ENCODE data around the gene NMRAL1. TPM values are rescaled to one million over a fixed set of nuclear protein-coding genes. Genes with fewer than 3 reads are reported as not detected.

Gene NMRAL1
- total RNA-seq, 1 donor from 2014 or later = 24.9 TPM

DNA sequence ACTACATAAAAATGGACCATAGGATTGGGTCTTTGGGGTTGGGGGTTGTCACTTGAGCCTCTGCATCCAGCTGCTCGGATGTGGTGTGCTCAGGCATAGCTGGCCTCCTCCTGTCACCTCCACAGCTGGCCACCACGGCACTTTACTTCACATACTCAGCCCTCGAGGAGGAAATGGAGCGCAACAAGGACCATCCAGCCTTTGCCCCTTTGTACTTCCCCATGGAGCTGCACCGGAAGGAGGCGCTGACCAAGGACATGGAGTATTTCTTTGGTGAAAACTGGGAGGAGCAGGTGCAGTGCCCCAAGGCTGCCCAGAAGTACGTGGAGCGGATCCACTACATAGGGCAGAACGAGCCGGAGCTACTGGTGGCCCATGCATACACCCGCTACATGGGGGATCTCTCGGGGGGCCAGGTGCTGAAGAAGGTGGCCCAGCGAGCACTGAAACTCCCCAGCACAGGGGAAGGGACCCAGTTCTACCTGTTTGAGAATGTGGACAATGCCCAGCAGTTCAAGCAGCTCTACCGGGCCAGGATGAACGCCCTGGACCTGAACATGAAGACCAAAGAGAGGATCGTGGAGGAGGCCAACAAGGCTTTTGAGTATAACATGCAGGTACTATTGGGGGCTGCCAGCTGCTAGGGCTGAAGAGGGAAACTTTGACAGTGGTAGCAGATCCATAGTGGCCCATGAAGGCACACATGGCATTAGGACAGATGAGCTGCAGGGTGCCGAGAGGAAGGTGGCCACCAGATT is 33.3 kb upstream of the NMRAL1 start:
- intact Hi-C loops (cut with DNase I) = loop anchor here (5.0 kb wide), 1 partner anchor 35 kb away; no protein-coding TSS in a partner anchor
- no peak for DNase-seq
- ATAC-seq (ENCODE audit: poor library complexity) = no peak

DNA sequence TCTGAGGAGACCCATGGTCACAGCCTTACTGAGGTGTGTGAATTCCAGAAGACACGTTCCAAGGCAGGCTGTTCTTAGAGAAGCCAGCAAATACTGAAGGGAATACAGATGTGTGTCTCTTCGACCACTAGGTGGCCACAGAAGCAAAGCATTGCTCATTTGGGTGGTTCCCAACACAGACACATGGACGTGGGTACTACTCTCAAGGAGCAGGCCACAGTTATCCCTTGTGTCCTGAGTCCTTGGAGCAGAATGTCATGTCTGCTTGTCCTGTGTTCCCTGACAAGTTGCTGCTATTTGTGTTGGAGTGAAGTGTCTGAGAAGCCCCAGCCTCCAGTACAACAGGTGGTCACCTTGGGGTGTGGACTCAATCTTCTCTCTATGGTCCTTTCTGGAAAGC is 32.0 kb upstream of the NMRAL1 start:
- DNase-seq = no peak
- peak; percentile 77 for ATAC-seq (ENCODE audit: poor library complexity)
- intact Hi-C loops (cut with DNase I) = loop anchor here (5.0 kb wide), 1 partner anchor 36 kb away; no protein-coding TSS in a partner anchor

DNA sequence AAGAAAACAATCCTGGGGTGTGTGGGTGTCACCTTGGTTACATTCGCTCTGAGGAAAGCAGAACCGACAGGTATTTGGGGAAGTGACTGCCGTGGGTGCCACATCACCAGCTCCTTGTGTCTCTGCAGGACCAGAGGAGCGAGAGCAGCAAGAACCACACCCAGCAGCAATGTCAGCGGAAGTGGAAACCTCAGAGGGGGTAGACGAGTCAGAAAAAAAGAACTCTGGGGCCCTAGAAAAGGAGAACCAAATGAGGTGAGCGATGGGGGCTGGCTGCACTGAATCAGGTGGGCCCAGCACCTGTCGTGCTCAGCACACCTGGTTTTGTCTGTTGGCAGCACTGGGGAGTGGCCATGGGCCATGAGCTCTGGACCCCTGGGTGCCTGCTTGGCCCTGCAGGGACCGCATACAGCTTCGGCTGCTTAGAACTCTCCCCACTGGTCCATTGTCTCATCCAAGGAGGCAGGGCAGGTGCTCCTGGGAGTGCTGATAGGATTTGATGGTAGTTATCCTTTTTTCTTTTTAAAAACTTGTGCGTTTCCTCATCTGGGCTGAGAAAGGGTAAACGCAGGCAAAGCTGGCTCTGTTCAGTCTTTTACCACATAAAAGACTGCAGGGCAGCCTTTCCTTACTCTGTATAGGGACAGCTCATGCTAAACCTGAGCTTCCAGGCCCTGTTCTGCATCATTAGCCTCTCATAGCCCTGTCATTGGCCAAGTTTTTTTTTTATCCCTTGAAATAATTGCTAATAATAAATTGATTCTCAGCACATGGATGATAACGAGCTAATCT is 31.1 kb upstream of the NMRAL1 start:
- DNase-seq (peak; percentile 58), ATAC-seq (ENCODE audit: poor library complexity) (no peak)
- intact Hi-C loops (cut with DNase I) = loop anchor here (5.0 kb wide), 1 partner anchor 37 kb away; no protein-coding TSS in a partner anchor

DNA sequence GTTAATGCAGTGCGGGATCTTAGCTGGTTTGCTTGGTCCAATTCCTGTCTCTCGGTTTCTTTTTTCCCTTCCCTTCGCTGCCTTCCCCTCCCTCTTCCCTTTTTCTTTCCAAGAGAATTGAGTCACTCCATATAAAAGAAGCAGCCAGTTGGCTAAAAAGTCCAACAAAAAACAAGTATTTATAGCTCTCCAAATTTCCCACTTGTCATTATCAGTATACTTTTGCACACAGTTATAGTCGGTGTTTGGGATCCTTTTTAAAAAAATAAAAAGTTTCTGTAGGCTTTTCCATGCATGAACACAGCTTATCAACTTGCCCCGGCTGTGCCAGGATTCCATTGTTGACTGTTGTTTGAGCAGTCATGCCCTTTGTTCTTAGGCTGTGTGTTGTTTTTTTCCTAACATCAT is 26.6 kb upstream of the NMRAL1 start:
- ATAC-seq (ENCODE audit: poor library complexity) = peak; percentile 37
- no peak for DNase-seq
- intact Hi-C loops (cut with DNase I) = no loop called here

DNA sequence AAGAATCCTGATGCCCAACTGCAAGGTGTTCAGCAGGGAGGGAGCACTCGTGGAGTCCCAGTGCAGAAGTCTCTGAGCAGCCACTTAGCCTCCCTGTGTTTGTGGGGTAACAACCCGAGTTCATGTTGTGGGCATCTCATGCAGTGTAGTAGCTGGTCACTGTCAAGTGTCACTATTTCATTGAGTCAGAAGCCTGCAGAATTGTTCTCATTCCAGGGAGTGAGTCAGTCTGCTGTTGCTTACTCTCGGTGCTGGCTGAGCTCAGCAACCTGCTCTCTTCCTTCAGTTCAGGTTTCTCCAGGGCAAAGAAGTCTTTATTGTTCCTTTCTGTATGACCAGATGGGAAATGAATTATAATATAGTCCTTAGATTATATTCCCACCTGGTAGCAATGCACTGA is 25.8 kb upstream of the NMRAL1 start:
- intact Hi-C loops (cut with DNase I) = no loop called here
- peak; percentile 83 for ATAC-seq (ENCODE audit: poor library complexity)
- DNase-seq = no peak

DNA sequence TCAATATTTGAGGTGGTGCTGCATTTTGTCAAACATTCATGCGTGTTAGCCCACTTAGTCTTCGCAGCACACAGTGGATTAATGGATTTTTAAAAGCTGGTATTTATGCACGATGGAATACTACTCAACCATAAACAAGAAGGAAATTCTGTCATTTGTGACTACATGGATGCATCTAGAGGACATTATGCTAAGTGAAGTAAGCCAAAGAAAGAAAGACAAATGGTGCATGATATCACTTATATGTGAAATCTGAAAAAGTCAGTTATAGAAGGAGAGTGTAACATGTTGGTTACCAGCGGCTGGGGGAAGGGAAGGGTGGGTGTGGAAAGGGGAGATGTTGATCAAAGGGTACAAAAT is 24.8 kb upstream of the NMRAL1 start:
- intact Hi-C loops (cut with DNase I) = no loop called here
- DNase-seq (no peak), ATAC-seq (ENCODE audit: poor library complexity) (no peak)

DNA sequence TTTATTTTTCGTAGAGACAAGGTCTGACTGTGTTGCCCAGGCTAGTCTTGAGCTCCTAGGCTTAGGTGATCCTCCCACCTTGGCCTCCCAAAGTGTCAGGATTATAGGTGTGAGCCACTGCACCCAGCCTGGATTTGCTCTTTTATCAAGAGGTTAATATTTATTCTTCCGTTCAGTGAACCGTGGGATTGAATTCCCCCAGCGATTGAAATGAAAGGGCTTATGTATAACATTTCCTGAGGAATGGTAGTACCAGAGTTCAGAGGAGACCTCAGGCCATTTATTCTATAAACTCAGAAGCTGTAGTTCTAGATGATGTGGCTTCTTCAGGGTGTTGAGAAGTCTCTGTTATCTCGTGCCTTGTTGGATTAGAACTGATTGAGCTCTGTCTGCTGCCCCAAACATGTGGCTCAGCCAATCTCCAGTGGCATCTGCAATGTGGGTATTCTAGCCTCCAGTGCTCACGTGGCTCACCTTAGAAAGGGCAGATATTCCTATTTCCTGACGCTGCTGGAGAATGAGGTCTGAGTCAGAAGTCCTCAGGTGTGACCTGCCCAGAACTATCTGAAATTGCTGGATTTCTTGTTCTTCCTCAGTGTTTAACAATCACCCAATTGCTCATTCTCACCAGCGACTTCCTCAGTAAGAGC is 24.2 kb upstream of the NMRAL1 start:
- no peak for ATAC-seq (ENCODE audit: poor library complexity)
- DNase-seq = no peak
- intact Hi-C loops (cut with DNase I) = no loop called here

DNA sequence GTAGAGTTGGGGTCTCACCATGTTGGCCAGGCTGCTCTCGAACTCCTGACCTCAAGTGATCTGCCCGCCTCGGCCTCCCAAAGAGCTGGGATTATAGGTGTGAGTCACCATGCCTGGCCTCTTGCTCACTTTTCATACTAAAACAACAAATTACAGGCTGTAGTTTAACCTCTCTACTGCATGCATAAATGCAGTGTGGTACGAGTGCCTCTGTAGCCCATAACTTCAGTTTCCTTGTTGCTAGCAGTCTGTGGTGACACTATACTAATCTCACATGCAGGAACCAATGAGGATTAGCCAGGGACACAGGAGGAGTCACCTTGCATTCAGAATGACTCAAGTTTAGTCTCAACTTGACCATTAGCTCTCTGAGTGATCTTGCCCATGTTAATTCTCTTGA is 21.9 kb upstream of the NMRAL1 start:
- ATAC-seq (ENCODE audit: poor library complexity) = no peak
- intact Hi-C loops (cut with DNase I) = no loop called here
- DNase-seq = no peak

DNA sequence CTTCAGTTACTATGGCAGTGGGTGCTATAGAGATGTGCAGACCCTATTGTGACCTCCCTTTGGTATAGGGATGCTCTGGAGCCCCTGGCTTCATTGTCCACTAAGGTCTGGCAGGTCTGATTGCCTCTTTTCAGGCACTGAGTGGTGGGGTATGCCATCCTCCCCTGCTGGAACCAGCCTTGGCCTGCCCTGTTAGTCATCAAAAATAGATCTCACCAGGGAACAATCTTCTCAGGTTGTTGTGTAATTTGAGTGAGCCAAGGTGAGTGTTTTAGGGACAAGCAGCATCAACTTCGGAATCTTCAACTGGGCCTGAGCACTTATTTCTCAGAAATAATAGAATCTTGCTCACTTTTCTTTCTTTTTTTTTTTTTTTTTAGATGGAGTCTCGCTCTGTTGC is 21.3 kb upstream of the NMRAL1 start:
- ATAC-seq (ENCODE audit: poor library complexity) = no peak
- DNase-seq = no peak
- intact Hi-C loops (cut with DNase I) = no loop called here

DNA sequence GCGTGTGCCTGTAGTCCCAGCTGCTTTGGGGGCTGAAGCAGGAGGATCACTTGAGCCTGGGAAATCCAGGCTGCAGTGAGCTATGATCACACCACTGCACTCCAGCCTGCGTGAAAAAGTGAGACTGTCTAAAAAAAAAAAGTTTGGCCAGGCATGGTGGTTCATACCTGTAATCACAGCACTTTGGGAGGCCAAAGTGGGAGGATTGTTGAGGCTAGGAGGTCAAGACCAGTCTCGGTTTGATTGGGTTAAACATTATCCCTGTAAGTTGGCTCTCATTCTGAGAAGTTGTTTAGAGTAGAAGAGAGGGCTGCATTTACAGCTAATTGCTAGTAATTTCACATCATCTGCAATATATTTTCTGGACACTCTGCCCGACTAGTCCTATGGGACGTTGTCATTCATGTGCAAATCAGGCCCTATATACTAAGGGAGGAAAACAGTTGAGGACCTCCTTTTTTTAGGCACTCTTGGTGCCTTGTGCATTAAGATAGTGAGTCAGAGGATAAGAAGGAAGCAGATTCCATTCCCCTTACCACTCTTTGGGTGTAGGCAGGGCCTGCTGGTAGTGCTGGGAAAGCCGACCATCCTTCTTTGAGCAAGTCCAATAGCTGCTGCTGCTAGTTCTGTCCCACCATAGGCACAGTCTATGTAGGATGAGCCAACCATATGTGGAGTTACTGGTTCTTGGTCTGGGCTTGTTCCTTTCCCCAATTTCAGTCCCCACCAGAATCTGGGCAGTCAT is 20.5 kb upstream of the NMRAL1 start:
- ATAC-seq (ENCODE audit: poor library complexity) (no peak), DNase-seq (no peak)
- intact Hi-C loops (cut with DNase I) = no loop called here

DNA sequence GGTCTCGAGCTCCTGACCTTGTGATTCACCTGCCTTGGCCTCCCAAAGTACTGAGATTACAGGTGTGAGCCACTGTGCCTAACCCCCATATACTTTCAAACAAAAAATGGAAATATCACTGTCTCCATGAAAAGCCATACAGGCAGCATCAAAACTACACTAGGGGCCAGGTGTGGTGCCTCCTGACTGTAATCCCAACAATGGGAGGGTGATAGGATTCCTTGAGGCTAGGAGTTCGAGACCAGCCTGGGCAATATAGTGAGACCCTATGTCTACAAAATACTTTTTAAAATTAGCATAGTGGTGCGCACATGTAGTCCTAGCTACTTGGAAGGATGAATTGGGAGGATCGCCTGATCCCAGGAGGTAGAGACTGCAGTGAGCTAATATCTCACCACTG is 17.5 kb upstream of the NMRAL1 start:
- ATAC-seq (ENCODE audit: poor library complexity) (no peak), DNase-seq (no peak)
- intact Hi-C loops (cut with DNase I) = no loop called here

DNA sequence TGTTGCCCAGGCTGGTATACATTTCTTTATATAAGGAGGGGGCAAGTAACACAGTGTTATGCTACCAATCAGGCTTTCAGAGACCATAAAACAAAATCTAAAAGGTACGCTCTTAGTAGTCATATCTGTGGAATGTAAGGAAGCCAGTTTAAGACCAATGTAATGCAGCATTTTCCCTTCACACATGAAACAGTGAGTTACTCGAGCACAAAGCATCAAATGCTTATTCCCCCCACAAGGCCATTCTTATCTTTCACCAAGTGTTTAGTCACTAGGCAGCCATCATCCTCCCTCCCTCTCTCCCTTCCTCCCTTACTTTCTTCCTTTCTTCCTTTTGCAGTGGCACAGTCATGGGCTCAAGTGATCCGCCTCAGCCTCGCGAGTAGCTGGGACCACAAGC is 14.6 kb upstream of the NMRAL1 start:
- intact Hi-C loops (cut with DNase I) = no loop called here
- no peak for DNase-seq
- ATAC-seq (ENCODE audit: poor library complexity) = no peak

DNA sequence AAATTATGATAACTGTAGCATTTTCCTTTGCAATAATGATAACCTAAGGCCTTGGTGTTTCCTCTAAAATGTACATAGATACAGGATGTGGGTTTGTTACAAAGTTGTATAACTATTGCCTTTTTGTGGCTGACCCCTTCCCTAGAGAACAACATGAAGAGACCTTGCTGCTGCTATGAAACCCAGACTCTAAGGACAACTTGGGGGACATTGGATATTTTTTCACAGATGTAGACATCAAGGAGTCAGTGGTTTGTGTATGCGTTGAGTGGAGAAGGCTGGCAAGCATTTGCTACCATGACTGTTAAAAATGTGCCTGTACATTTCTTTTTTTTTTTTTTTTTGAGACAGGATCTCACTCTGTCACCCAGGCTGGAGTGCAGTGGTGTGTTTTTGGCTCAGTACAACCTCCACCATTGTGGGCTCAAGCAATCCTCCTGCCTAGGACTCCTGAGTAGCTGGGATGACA is 14.1 kb upstream of the NMRAL1 start:
- DNase-seq (no peak), ATAC-seq (ENCODE audit: poor library complexity) (no peak)
- intact Hi-C loops (cut with DNase I) = no loop called here

DNA sequence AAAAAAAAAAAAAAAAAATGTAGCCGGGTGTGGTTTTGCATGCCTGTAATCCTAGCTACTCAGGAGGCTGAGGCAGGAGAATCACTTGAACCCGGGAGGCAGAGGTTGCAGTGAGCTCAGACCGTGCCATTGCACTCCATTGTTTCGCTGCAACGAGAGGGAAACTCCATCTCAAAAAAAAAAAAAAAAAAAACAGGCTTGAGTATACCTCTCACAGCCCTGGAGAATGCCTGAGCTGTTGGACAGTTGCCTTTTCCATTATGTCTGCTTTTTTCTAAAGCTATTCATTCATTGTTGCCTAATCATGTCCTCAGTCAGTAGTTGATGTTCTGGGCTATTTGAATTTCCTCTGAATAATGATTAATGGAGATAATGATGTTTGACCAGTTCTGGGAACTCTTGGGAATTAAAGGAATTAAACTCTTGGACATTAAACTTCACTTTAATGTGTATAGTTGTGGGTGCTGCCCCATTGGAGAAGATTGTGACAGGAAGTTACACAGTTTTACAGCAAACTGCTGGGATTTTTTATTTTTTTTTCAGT is 13.6 kb upstream of the NMRAL1 start:
- no peak for DNase-seq
- peak; percentile 10 for ATAC-seq (ENCODE audit: poor library complexity)
- intact Hi-C loops (cut with DNase I) = no loop called here

DNA sequence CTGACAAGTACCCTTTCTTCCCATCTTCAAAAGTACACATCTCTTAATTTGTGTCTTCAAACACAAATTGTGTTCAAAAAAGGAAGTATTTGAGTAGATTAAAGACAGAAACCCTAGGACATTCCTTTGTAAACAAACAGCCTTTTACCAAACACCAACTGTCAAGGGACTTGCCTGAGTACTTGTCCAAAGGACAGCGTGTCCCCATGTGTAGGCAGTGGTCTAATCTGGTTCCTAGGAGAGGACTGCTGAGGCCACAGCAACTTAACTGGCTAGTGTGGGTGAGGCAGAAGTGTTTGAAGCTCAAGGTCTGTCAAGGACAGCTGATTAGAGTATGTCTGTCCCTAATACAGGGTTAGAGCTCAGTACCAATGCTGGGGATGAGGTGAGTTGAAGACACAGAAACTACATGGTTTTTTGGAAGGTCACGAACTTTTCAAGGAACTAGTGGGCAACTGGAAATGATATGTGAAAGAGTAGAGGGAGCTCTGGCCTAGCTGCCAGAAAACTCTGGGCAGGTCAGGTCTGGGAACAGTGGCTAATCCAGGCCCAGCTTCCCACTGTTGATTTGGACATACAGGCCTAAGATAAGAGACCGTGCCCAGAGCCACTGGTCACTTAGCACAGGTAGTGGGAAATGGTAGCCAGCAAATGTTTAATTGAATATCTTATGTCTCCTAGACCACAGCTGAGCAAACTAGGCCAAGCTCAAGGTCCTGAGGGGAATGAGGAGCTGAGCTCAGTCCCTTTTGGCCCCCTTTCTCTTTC is 11.9 kb upstream of the NMRAL1 start:
- intact Hi-C loops (cut with DNase I) = no loop called here
- DNase-seq (no peak), ATAC-seq (ENCODE audit: poor library complexity) (peak; percentile 90)

DNA sequence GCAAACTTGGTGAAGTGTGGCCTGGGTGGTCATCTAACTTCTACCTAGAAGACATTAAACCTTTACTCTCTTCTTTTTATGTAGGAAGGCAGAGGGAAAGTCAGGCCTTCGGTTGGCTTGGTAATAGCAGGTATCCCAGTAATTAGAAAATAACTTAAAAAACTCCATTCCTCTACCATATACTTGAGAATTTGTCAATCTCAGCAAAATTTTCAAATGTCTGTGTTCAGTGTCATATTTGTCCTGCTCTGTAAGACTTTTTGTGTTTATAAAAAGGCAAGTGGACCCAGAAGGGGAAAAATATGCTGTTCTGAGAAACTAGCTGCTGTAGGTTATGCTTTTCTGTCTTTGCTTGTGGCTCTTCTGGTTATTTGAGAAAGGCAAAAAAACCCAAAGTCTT is 7.5 kb upstream of the NMRAL1 start:
- DNase-seq = no peak
- intact Hi-C loops (cut with DNase I) = no loop called here
- ATAC-seq (ENCODE audit: poor library complexity) = no peak

DNA sequence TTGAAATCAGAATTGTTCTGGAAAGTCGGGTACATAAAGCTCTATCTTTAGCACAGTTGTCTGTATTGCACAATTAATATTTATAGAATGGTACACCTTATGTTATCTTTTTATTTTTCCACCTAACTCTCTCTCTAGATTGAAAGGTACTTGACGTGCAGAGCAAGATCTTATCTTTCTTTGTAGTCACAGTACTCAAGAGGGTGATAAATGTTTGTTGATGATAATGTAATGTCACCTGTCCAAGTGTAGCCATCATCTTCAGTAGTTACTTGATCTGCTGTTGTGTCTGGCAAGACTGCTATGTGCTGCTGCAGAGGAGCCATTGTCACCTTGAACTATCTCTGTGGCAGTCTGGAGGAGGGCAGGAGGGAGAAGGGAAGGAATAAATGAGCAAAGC is 7.1 kb upstream of the NMRAL1 start:
- ATAC-seq (ENCODE audit: poor library complexity) (no peak), DNase-seq (no peak)
- intact Hi-C loops (cut with DNase I) = no loop called here

DNA sequence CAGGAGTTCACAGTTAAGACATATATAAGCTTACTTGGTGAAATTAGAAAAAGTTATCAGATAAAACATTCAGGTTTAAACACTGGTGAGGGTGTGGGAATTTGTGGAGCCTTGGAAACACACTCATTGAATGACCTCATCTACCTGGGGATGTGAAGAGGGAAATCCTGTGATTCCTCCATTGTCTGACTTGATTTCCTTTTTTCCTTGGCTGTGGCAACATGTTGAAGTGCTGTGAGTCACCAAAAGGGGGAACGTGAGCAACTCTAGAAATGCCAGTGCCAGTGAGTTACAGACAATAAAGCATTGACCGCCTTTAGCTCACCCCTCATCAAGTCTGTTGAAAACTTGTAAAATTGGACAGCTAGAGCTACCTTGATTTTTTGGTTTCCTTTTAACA is 3.5 kb upstream of the NMRAL1 start:
- intact Hi-C loops (cut with DNase I) = no loop called here
- DNase-seq (no peak), ATAC-seq (ENCODE audit: poor library complexity) (no peak)
